HL-60 (cell line): Measurements from ENCODE around the gene AFAP1L2.

Experiments
- GABPA ChIP-seq: IDR thresholded peaks from 2 replicates; pipeline ENCODE4 v1.6.1; 2012; ENCODE audit warnings: low read depth
- POLR2AphosphoS5 ChIP-seq: IDR thresholded peaks from 2 replicates; pipeline ENCODE4 v1.6.1; 2012; ENCODE audit warnings: low read depth
- SPI1 ChIP-seq: IDR thresholded peaks from 2 replicates; pipeline ENCODE4 v1.6.1; 2012; ENCODE audit warnings: low read depth, mild to moderate bottlenecking, borderline replicate concordance
- TF ChIP-seq, protein P1 (sequence below): IDR thresholded peaks from one replicate; pipeline ENCODE4 v1.5.1; 2011; ENCODE audit warnings: low read length, control low read depth, inconsistent platforms; ENCODE audit not compliant: insufficient read depth

DNA sequence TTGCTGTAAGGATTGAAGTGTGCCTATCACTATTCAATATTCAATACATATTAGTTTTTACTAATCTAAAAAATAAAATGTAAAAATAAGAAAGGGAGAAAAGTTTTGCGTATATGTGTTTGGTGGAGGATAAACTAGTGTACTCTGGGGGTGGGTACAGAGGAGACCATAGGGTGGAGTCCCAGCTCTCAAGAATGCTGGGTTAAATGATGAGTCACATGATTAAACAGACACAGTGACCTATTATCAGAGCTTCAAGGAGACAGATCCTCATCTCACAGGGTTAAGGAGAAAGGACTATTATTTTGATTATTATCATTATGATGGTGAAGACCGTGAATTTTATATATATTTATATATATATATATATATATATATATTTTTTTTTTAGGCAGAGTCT lies 77.5 kb downstream of the AFAP1L2 start:
- TF ChIP-seq, protein P1, sequence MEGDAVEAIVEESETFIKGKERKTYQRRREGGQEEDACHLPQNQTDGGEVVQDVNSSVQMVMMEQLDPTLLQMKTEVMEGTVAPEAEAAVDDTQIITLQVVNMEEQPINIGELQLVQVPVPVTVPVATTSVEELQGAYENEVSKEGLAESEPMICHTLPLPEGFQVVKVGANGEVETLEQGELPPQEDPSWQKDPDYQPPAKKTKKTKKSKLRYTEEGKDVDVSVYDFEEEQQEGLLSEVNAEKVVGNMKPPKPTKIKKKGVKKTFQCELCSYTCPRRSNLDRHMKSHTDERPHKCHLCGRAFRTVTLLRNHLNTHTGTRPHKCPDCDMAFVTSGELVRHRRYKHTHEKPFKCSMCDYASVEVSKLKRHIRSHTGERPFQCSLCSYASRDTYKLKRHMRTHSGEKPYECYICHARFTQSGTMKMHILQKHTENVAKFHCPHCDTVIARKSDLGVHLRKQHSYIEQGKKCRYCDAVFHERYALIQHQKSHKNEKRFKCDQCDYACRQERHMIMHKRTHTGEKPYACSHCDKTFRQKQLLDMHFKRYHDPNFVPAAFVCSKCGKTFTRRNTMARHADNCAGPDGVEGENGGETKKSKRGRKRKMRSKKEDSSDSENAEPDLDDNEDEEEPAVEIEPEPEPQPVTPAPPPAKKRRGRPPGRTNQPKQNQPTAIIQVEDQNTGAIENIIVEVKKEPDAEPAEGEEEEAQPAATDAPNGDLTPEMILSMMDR = no peak
- TF ChIP-seq POLR2AphosphoS5 = no peak
- TF ChIP-seq SPI1 = no peak
- TF ChIP-seq GABPA = no peak
